IMR-90 (cell line): ENCODE data around the gene WNT7A.

Experiments
- CEBPB ChIP-seq: IDR thresholded peaks from 2 replicates; pipeline ENCODE4 v1.6.1; 2012; ENCODE audit warnings: low read depth, low read length, improper control_type of control experiment
- CHD1 ChIP-seq: IDR thresholded peaks from 2 replicates; pipeline ENCODE4 v1.6.1; 2012; ENCODE audit warnings: low read depth, low read length, improper control_type of control experiment
- ELK1 ChIP-seq: fragments of 150-350 bp; IDR thresholded peaks from 2 replicates; pipeline ENCODE4 v1.6.1; 2016; ENCODE audit warnings: low read depth, mild to moderate bottlenecking, low read length, moderate library complexity, borderline replicate concordance
- FOS ChIP-seq: fragments of 150-350 bp; IDR thresholded peaks from 2 replicates; pipeline ENCODE4 v1.6.1; 2016; ENCODE audit warnings: low read depth, low read length
- MAFK ChIP-seq: IDR thresholded peaks from 2 replicates; pipeline ENCODE4 v1.6.1; 2012; ENCODE audit warnings: low read depth, low read length, improper control_type of control experiment
- MAZ ChIP-seq: IDR thresholded peaks from 2 replicates; pipeline ENCODE4 v1.6.1; 2012; ENCODE audit warnings: low read depth, mild to moderate bottlenecking, low read length, improper control_type of control experiment, moderate library complexity, borderline replicate concordance
- MXI1 ChIP-seq: IDR thresholded peaks from 2 replicates; pipeline ENCODE4 v1.6.1; 2012; ENCODE audit warnings: low read depth, mild to moderate bottlenecking, low read length, moderate library complexity, borderline replicate concordance
- POLR2A ChIP-seq: IDR thresholded peaks from 2 replicates; pipeline ENCODE4 v1.6.1; 2012; ENCODE audit warnings: mild to moderate bottlenecking, low read depth, low read length
- RCOR1 ChIP-seq: IDR thresholded peaks from 2 replicates; pipeline ENCODE4 v1.6.1; 2012; ENCODE audit warnings: mild to moderate bottlenecking, low read length, improper control_type of control experiment; ENCODE audit not compliant: insufficient replicate concordance
- RFX5 ChIP-seq: IDR thresholded peaks from 2 replicates; pipeline ENCODE4 v1.8.0; 2012; ENCODE audit warnings: low read depth, mild to moderate bottlenecking, low read length, moderate library complexity
- SMC3 ChIP-seq: fragments of 150-350 bp; IDR thresholded peaks from 2 replicates; pipeline ENCODE4 v1.6.1; 2016; ENCODE audit warnings: low read depth, mild to moderate bottlenecking, antibody characterized with exemption, low read length, moderate library complexity
- USF2 ChIP-seq: fragments of 150-350 bp; IDR thresholded peaks from 2 replicates; pipeline ENCODE4 v1.6.1; 2017; ENCODE audit warnings: mild to moderate bottlenecking, antibody characterized with exemption, low read length, low read depth
- TF ChIP-seq, protein P1 (sequence below): conservative IDR thresholded peaks from 2 replicates; pipeline ENCODE4 v1.5.1; 2012; ENCODE audit warnings: mild to moderate bottlenecking, low read depth, low read length, improper control_type of control experiment

GRCh38 chr3:13886593-13887129 is 6.8 kb upstream of the WNT7A start:
- TF ChIP-seq, protein P1, sequence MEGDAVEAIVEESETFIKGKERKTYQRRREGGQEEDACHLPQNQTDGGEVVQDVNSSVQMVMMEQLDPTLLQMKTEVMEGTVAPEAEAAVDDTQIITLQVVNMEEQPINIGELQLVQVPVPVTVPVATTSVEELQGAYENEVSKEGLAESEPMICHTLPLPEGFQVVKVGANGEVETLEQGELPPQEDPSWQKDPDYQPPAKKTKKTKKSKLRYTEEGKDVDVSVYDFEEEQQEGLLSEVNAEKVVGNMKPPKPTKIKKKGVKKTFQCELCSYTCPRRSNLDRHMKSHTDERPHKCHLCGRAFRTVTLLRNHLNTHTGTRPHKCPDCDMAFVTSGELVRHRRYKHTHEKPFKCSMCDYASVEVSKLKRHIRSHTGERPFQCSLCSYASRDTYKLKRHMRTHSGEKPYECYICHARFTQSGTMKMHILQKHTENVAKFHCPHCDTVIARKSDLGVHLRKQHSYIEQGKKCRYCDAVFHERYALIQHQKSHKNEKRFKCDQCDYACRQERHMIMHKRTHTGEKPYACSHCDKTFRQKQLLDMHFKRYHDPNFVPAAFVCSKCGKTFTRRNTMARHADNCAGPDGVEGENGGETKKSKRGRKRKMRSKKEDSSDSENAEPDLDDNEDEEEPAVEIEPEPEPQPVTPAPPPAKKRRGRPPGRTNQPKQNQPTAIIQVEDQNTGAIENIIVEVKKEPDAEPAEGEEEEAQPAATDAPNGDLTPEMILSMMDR = no peak
- TF ChIP-seq POLR2A = no peak
- TF ChIP-seq ELK1 = no peak
- TF ChIP-seq MAFK = no peak
- TF ChIP-seq RFX5 = no peak
- TF ChIP-seq MXI1 = no peak
- no peak for TF ChIP-seq SMC3
- no peak for TF ChIP-seq FOS
- TF ChIP-seq USF2 = no peak
- no peak for TF ChIP-seq MAZ
- TF ChIP-seq CEBPB = no peak
- TF ChIP-seq RCOR1 = no peak
- no peak for TF ChIP-seq CHD1
